Measurements from ENCODE around the gene SEPTIN8. TPM values are rescaled to one million over a fixed set of nuclear protein-coding genes. Genes with fewer than 3 reads are reported as not detected.

The SEPTIN8 gene
- total RNA-seq, 4 donors from 2014 or later: 33.6 to 85.8 (median 56.2) TPM

- Histone ChIP-seq H3K36me3 (no peaks in the 10 kb centered on the region), H3K27ac (peak overlapping the region; percentile 32 to 80 (median 64)), H3K4me1 (peaks cover 0 to 12% (median 0%) of the 10 kb centered on the region in 4 donors), H3K27me3 (peaks cover 0 to 3% of the 10 kb centered on the region in 2 donors), H3K9me3 (no peaks in the 10 kb centered on the region), H3K4me3 (peak overlapping the region; percentile 46 to 74 (median 58))
- TF ChIP-seq CTCF (IDR thresholded peaks at IDR 0.05) (no peak), POLR2A (IDR thresholded peaks at IDR 0.05) (no peak)
- DNase-seq: peak; percentile 48 to 70 (median 67)
These were observed 29.2 kb downstream of the SEPTIN8 start for GRCh38 chr5:132747616-132748440.

GRCh38 chr5:132746954-132747615, 30.0 kb downstream of the SEPTIN8 start, which contains the start of gene CCNI2:
Gene CCNI2, plus strand, starts transcription at chr5:132747426. Its CDS starts 70 bp downstream, at chr5:132747496.
- peak; percentile 49 to 84 (median 84) for DNase-seq
- TF ChIP-seq CTCF (IDR thresholded peaks at IDR 0.05): peak in 4 of 6 experiments; percentile 25 to 48 (median 40)
- TF ChIP-seq POLR2A (IDR thresholded peaks at IDR 0.05): peak in 1 of 2 donors; percentile 55
- Histone ChIP-seq H3K27me3 (peaks cover 0 to 3% of the 10 kb centered on the region in 2 donors), H3K36me3 (no peaks in the 10 kb centered on the region), H3K4me1 (peaks cover 0 to 12% (median 0%) of the 10 kb centered on the region in 4 donors), H3K27ac (peak within 1 kb of the TSS; percentile 32 to 80 (median 64)), H3K9me3 (no peaks in the 10 kb centered on the region), H3K4me3 (peak within 1 kb of the TSS; percentile 46 to 74 (median 58))

GRCh38 chr5:132746592-132746953, 30.5 kb downstream of the SEPTIN8 start:
- H3K36me3 ChIP-seq: no peaks in the 10 kb centered on the region
- peak in 1 of 6 experiments; percentile 13 for TF ChIP-seq CTCF (IDR thresholded peaks at IDR 0.05)
- TF ChIP-seq POLR2A (IDR thresholded peaks at IDR 0.05): no peak
- peak overlapping the region in 2 of 4 donors; percentile 56 to 80 for H3K27ac ChIP-seq
- peak overlapping the region; percentile 46 to 74 (median 58) for H3K4me3 ChIP-seq
- peaks cover 0 to 3% of the 10 kb centered on the region in 2 donors for H3K27me3 ChIP-seq
- peaks cover 0 to 12% (median 0%) of the 10 kb centered on the region in 4 donors for H3K4me1 ChIP-seq
- no peak for DNase-seq
- H3K9me3 ChIP-seq: no peaks in the 10 kb centered on the region

- Histone ChIP-seq H3K27ac (no peak overlapping the region), H3K27me3 (peaks cover 0 to 3% of the 10 kb centered on the region in 2 donors), H3K36me3 (no peaks in the 10 kb centered on the region), H3K9me3 (no peaks in the 10 kb centered on the region), H3K4me3 (no peak overlapping the region), H3K4me1 (peaks cover 0 to 12% (median 0%) of the 10 kb centered on the region in 4 donors)
- TF ChIP-seq POLR2A (IDR thresholded peaks at IDR 0.05) (no peak), CTCF (IDR thresholded peaks at IDR 0.05) (no peak)
- DNase-seq: no peak
These were observed 32.4 kb downstream of the SEPTIN8 start for GRCh38 chr5:132744659-132745058.

- H3K36me3 ChIP-seq: no peaks in the 10 kb centered on the region
- TF ChIP-seq CTCF (IDR thresholded peaks at IDR 0.05) (no peak), POLR2A (IDR thresholded peaks at IDR 0.05) (no peak)
- H3K9me3 ChIP-seq: no peaks in the 10 kb centered on the region
- no peak overlapping the region for H3K4me3 ChIP-seq
- H3K27ac ChIP-seq: no peak overlapping the region
- H3K27me3 ChIP-seq: peaks cover 0 to 3% of the 10 kb centered on the region in 2 donors
- no peak for DNase-seq
- peaks cover 0 to 7% (median 0%) of the 10 kb centered on the region in 4 donors for H3K4me1 ChIP-seq
These were observed 34.4 kb downstream of the SEPTIN8 start for GRCh38 chr5:132742626-132743025.

All from Peyer's patch (tissue), 4 donors.